ENCODE results near the gene ADAMTS6.

ADAMTS6 gene

GRCh38 chr5:65341835-65342234, 139.9 kb downstream of the ADAMTS6 start:
- DNase-seq (ENCODE audit: low spot score) = no peak
- TF ChIP-seq CTCF (IDR thresholded peaks at IDR 0.05; ENCODE audit: extremely low read depth, missing control alignments) = no peak

DNA sequence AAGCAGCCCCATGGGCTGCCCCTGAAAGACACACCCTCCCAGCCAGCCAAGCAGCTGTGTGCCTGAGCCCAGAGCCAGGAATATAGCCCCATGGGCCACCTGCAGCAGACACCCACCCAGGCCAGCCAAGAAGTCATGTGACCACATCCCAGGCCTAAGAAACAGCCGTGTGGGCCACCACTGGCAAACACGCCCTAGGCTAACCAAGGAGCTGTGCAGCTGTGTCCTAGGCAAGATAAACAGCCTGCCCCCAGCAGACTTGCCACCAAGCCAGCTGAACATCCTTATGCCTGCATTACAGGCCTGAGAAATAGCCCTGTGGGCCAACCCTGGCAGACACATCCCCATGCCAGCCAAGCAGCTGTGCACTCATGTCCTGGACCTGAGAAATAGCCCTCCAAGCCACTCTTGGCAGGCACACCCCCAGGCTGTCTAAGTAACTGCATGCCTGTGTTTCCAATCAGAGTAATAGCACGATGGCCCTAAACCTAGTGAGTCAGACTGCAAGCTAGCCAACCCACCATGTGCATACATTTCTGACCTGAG, 143.0 kb downstream of the ADAMTS6 start:
- no peak for DNase-seq (ENCODE audit: low spot score)
- TF ChIP-seq CTCF (IDR thresholded peaks at IDR 0.05; ENCODE audit: extremely low read depth, missing control alignments) = no peak

DNA sequence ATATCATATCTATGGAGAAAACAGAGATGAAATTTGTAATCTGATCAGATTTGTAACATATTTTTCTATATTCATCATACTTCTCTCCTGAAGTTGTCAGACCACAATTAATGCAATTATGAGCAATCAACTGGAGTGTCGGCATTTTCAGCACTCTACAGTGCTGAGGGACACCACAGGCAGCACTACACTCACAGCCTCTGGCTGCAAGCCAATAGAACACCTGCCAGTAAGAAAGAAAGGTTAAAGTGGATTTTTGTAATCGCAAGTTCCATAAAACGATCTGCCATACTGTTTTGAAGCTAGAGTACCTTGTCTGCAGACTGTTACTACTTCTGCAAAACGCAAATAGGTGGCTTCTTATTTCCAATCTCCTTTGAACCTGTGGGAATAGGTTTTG, 147.6 kb downstream of the ADAMTS6 start:
- DNase-seq (ENCODE audit: low spot score) = no peak
- TF ChIP-seq CTCF (IDR thresholded peaks at IDR 0.05; ENCODE audit: extremely low read depth, missing control alignments) = no peak

GRCh38 chr5:65332591-65332990, 149.1 kb downstream of the ADAMTS6 start:
- TF ChIP-seq CTCF (IDR thresholded peaks at IDR 0.05; ENCODE audit: extremely low read depth, missing control alignments) = no peak
- DNase-seq (ENCODE audit: low spot score) = no peak

- DNase-seq (ENCODE audit: low spot score) = no peak
- no peak for TF ChIP-seq CTCF (IDR thresholded peaks at IDR 0.05; ENCODE audit: extremely low read depth, missing control alignments)
Measured at GRCh38 chr5:65329266-65329665, 152.5 kb downstream of the ADAMTS6 start.

GRCh38 chr5:65327582-65327981, 154.1 kb downstream of the ADAMTS6 start:
- DNase-seq (ENCODE audit: low spot score) = no peak

GRCh38 chr5:65326922-65327321, 154.8 kb downstream of the ADAMTS6 start:
- DNase-seq (ENCODE audit: low spot score) = no peak
- no peak for TF ChIP-seq CTCF (IDR thresholded peaks at IDR 0.05; ENCODE audit: extremely low read depth, missing control alignments)

More at GRCh38 chr5:65327582-65327981, 154.1 kb downstream of the ADAMTS6 start:
- no peak for TF ChIP-seq CTCF (IDR thresholded peaks at IDR 0.05; ENCODE audit: extremely low read depth, missing control alignments)
